K562 (cell line): ENCODE data around the gene ZNF649. TPM values are rescaled to one million over a fixed set of nuclear protein-coding genes. Genes with fewer than 3 reads are reported as not detected.
A peak's percentile ranks its signal among the peaks of the same experiment; 100 is the strongest.

Source experiments
- ATAC-seq: fragments of 200-7000 bp; cut with Tn5 transposase; 3 replicates; pipeline ENCODE4 v1.9.1; 2020; ENCODE audit warnings: moderate library complexity
- BruUV-seq: library from RNA; stranded (reverse); fragments of 400-500 nt; replicated peaks from 2 replicates; lab custom pipeline; 2021; lab: Mats Ljungman, UMichigan
- CTCF ChIA-PET: fragments of 300-600 bp; formaldehyde crosslinking; extraction: SDS; loops from one replicate; lab custom pipeline; 2021; ENCODE audit warnings: low intra/inter-chr PET ratio; lab: Yijun Ruan, JAX
- POLR2A ChIA-PET: fragments of 300-600, 350-650 bp; sonication (Branson Sonifier 250); formaldehyde crosslinking; extraction: SDS; loops from one replicate; lab custom pipeline; 2021; ENCODE audit warnings: antibody characterized with exemption, inconsistent platforms; lab: Yijun Ruan, JAX
- DNase-seq, 4 experiments: peaks; one replicate each; pipeline versions ENCODE4 v3.0.0 to v3.0.0-alpha.2; 2011 to 2018; ENCODE audit warnings: low spot score in 3 of 4, mixed read lengths in 3 of 4; ENCODE audit errors: extremely low read depth in 1 of 4
- FAIRE-seq: peaks from 2 replicates; lab custom pipeline; 2011; peaks lifted over from hg19 to GRCh38; lab: Jason Lieb, UNC
- H2AFZ ChIP-seq: 2 replicates; pipeline ENCODE4 v1.6.0; 2011; ENCODE audit warnings: low read depth, low read length, control low read depth, inconsistent platforms
- H3K27ac ChIP-seq: fragments of 200-600 bp; 3 replicates; pipeline ENCODE4 v1.8.0; 2011; ENCODE audit warnings: low read depth, mild to moderate bottlenecking, control low read depth, inconsistent platforms, low read length, moderate library complexity, mixed read lengths; ENCODE audit errors: extremely low read depth
- H3K27me3 ChIP-seq, 2 experiments: fragments of 300-600 bp in 1 of 2; 2 replicates in 1 of 2; 3 replicates in 1 of 2; pipeline versions ENCODE4 v1.6.0 to v1.8.0; 2011; ENCODE audit warnings: inconsistent platforms in 2 of 2, low read length in 2 of 2, mild to moderate bottlenecking in 1 of 2, mixed read lengths in 1 of 2, moderate library complexity in 1 of 2; ENCODE audit not compliant: control insufficient read depth in 2 of 2, insufficient read depth in 2 of 2
- H3K36me3 ChIP-seq: fragments of 300-600 bp; 3 replicates; pipeline ENCODE4 v1.8.0; 2011; ENCODE audit warnings: mild to moderate bottlenecking, low read length, inconsistent platforms; ENCODE audit not compliant: control insufficient read depth, insufficient read depth
- H3K4me1 ChIP-seq, 2 experiments: fragments of 200-600 bp in 1 of 2; replicated peaks in 1 of 2; 2 replicates in 1 of 2; 3 replicates in 1 of 2; pipeline versions ENCODE4 v1.5.1 to v1.8.0; 2011; ENCODE audit warnings: inconsistent platforms in 2 of 2, low read length in 2 of 2, mild to moderate bottlenecking in 1 of 2, mixed read lengths in 1 of 2, moderate library complexity in 1 of 2; ENCODE audit not compliant: control insufficient read depth in 2 of 2, insufficient read depth in 2 of 2
- H3K4me2 ChIP-seq: 2 replicates; pipeline ENCODE4 v1.6.1; 2011; ENCODE audit warnings: low read length, control low read depth, inconsistent platforms, mixed read lengths; ENCODE audit not compliant: insufficient read depth
- H3K4me3 ChIP-seq: fragments of 200-600 bp; sonication (generic), shearing (Covaris generic); 2 replicates; pipeline ENCODE4 v1.5.1; 2016; ENCODE audit warnings: control low read depth, inconsistent platforms
- H3K79me2 ChIP-seq: fragments of 200-600 bp; 3 replicates; pipeline ENCODE4 v1.8.0; 2011; ENCODE audit warnings: low read length, inconsistent platforms; ENCODE audit not compliant: control insufficient read depth, insufficient read depth
- H3K9ac ChIP-seq, 2 experiments: 2 replicates each; pipeline versions ENCODE4 v1.6.0 to v1.6.1; 2011; ENCODE audit warnings: low read depth in 2 of 2, low read length in 2 of 2, control low read depth in 1 of 2, inconsistent platforms in 1 of 2, mild to moderate bottlenecking in 1 of 2, mixed read lengths in 1 of 2; ENCODE audit not compliant: insufficient read depth in 1 of 2
- H3K9me1 ChIP-seq: one replicate; pipeline ENCODE4 v1.6.0; 2011; ENCODE audit warnings: inconsistent platforms, mild to moderate bottlenecking, low read length, moderate library complexity; ENCODE audit not compliant: control insufficient read depth, insufficient read depth
- H3K9me3 ChIP-seq: replicated peaks from 2 replicates; pipeline ENCODE4 v1.5.1; 2011; ENCODE audit warnings: low read depth, low read length, inconsistent platforms; ENCODE audit not compliant: control insufficient read depth, insufficient read depth
- H4K20me1 ChIP-seq: replicated peaks from 2 replicates; pipeline ENCODE4 v1.6.1; 2011; ENCODE audit warnings: low read length, inconsistent platforms, mixed read lengths; ENCODE audit not compliant: control insufficient read depth, insufficient read depth
- CEBPZ ChIP-seq: fragments of 150-350 bp; IDR thresholded peaks from 2 replicates; pipeline ENCODE4 v1.6.1; 2014; ENCODE audit warnings: low read depth, mild to moderate bottlenecking, low read length, borderline replicate concordance
- E2F6 ChIP-seq, 2 experiments: IDR thresholded peaks; 2 replicates each; pipeline ENCODE4 v1.6.1; 2011; ENCODE audit warnings: borderline replicate concordance in 1 of 2, control low read depth in 1 of 2, low read depth in 1 of 2, low read length in 1 of 2, mild to moderate bottlenecking in 1 of 2, mixed read lengths in 1 of 2, moderate library complexity in 1 of 2; ENCODE audit not compliant: insufficient read depth in 1 of 2, insufficient read length in 1 of 2, poor library complexity in 1 of 2, severe bottlenecking in 1 of 2; ENCODE audit errors: extremely low read depth in 1 of 2
- PBX2 ChIP-seq, 2 experiments: IDR thresholded peaks in 1 of 2; conservative IDR thresholded peaks in 1 of 2; 2 replicates each; pipeline ENCODE4 v1.6.1; 2016; ENCODE audit warnings: low read depth in 2 of 2, mild to moderate bottlenecking in 1 of 2, missing compliant biosample characterization in 1 of 2, missing genetic modification characterization in 1 of 2, moderate library complexity in 1 of 2
- RBM25 ChIP-seq: fragments of 200-400 bp; formaldehyde crosslinking; IDR thresholded peaks from 2 replicates; pipeline ENCODE4 v1.6.1; 2018; ENCODE audit warnings: low read length, low read depth, moderate library complexity; ENCODE audit not compliant: severe bottlenecking
- RFX7 ChIP-seq: fragments of 250-450 bp; sonication (Bioruptor Pico); IDR thresholded peaks from 2 replicates; pipeline ENCODE4 v1.5.1; 2021; ENCODE audit warnings: mild to moderate bottlenecking
- SOX6 ChIP-seq: fragments of 450-650 bp; IDR thresholded peaks from 2 replicates; pipeline ENCODE4 v1.6.1; 2014; ENCODE audit warnings: mild to moderate bottlenecking
- TSC22D4 ChIP-seq: fragments of 450-650 bp; IDR thresholded peaks from 2 replicates; pipeline ENCODE4 v1.6.1; 2016; ENCODE audit warnings: missing genetic modification characterization, missing biosample characterization, control low read depth
- ZNF263 ChIP-seq: sonication (generic); formaldehyde crosslinking; IDR thresholded peaks from 2 replicates; pipeline ENCODE4 v1.8.0; 2022; ENCODE audit warnings: mild to moderate bottlenecking, missing genetic modification reagents, borderline replicate concordance
- WGBS: fragments of 100-300 bp; shearing (Covaris generic); methylation state at CpG from one replicate; pipeline ENCODE4 v1.1.6; 2016; ENCODE audit warnings: low coverage, mixed read lengths; ENCODE audit not compliant: insufficient coverage; ENCODE audit errors: missing lambda C conversion rate; 5-methylcytosine and 5-hydroxymethylcytosine counted together
- in situ Hi-C: fragments of 300-500 bp; cut with MboI; formaldehyde crosslinking; loops from 4 replicates; pipeline ENCODE4 v1.15.0; 2018; ENCODE audit warnings: inconsistent platforms, mixed read lengths
- intact Hi-C: fragments of 100-400 bp; cut with micrococcal nuclease; formaldehyde crosslinking; loops from 2 replicates; pipeline ENCODE4 v1.14.2; 2022
- polyA plus RNA-seq, 8 experiments: library from polyadenylated mRNA; depleted of rRNA in 4 of 8; stranded (reverse) in 5 of 8; unstranded in 3 of 8; fragments of >200 nt; fragmentation: Nextera tagmentation in 2 of 8; fragmentation: Illumina TruSeq in 1 of 8; extraction: Ambion mirVana in 2 of 8; extraction: Trizol in 1 of 8; gene quantifications; 2 replicates each; pipeline versions ENCODE4 v1.2.1 to v1.2.3, GENCODE V29; 2011 to 2014; ENCODE audit warnings: inconsistent platforms in 1 of 8, missing spikeins in 1 of 8
- total RNA-seq, 7 experiments: library from RNA; depleted of rRNA in 6 of 7; stranded (reverse); fragments of >200 nt in 6 of 7; fragmentation: Illumina TruSeq in 2 of 7; extraction: Trizol in 2 of 7; gene quantifications; 2 replicates each; pipeline versions ENCODE4 v1.2.1 to v1.2.3, GENCODE V29; 2011 to 2021; ENCODE audit warnings: low replicate concordance in 1 of 7

Gene ZNF649
- total and polyA plus RNA-seq, 9 of the 15 experiments (the other 6 are each of a cell fraction or from before 2014, with no cell fraction given): 1.4 to 14.9 (median 8.3) TPM

- TF ChIP-seq E2F6 (IDR thresholded peaks at IDR 0.05; ENCODE audit: borderline replicate concordance in 1 of 2, extremely low read depth in 1 of 2, insufficient read depth in 1 of 2, insufficient read length in 1 of 2, low read depth in 1 of 2, low read length in 1 of 2, poor library complexity in 1 of 2, severe bottlenecking in 1 of 2) (peak; percentile 64 to 81), RBM25 (peak; percentile 52), ZNF263 (CRISPR knock-in tag) (peak; percentile 17; the same call in 1 of the 2 replicates)
These were observed 22.2 kb upstream of the ZNF649 start, which contains the start of gene ZNF613 (continued) for GRCh38 chr19:51926784-51927741.

- Histone ChIP-seq H3K9me3 (peaks cover 25% of the 10 kb centered on the region), H4K20me1 (no peaks in the 10 kb centered on the region), H3K79me2 (peaks cover 11% of the 10 kb centered on the region; the same call in 2 of the 3 replicates), H3K27ac (peak overlapping the region; percentile 82), H3K27me3 (no peaks in the 10 kb centered on the region), H3K4me1 (no peaks in the 10 kb centered on the region; a peak in 2 of 5 replicates), H3K4me2 (peak overlapping the region; percentile 91), H3K4me3 (peak overlapping the region; percentile 68), H2AFZ (peak overlapping the region; percentile 98), H3K9ac (peak overlapping the region in 1 of 2 experiments; percentile 84; a peak in 2 of 4 replicates), H3K9me1 (no peaks in the 10 kb centered on the region), H3K36me3 (no peaks in the 10 kb centered on the region)
- WGBS: 80% methylated on average over 10 of the region's 11 CpGs
- no peak for DNase-seq
- ChIA-PET POLR2A (interaction anchor here (0.5 kb wide), 1 partner anchor 9 kb away, joined by 3 read pairs; no protein-coding TSS in a partner anchor), CTCF (no interaction called here)
- no TSS peak for BruUV-seq
- no peak for FAIRE-seq
- intact Hi-C loops (no loop called here), in situ Hi-C loops (no loop called here)
- no peak for ATAC-seq
- no peak for TF ChIP-seq RFX7
- no peak for TF ChIP-seq CEBPZ
- no peak for TF ChIP-seq PBX2 (CRISPR knock-in tag; IDR thresholded peaks at IDR 0.05; ENCODE audit: low read depth)
- TF ChIP-seq PBX2 (tag; conservative IDR thresholded peaks at IDR 0.05; ENCODE audit: low read depth): no peak
- no peak for TF ChIP-seq TSC22D4 (tag)
- TF ChIP-seq SOX6: no peak
These were observed 21.6 kb upstream of the ZNF649 start for GRCh38 chr19:51926426-51926783.
